Measurements from ENCODE around the gene ASTN2. TPM values are rescaled to one million over a fixed set of nuclear protein-coding genes. Genes with fewer than 3 reads are reported as not detected.

ASTN2 gene
- total RNA-seq, 1 donor from 2014 or later, result 15.9 TPM

- H3K27me3 Mint-ChIP-seq, result no peaks in the 10 kb centered on the region
- TF ChIP-seq CTCF (conservative IDR thresholded peaks at IDR 0.05), result no peak
- DNase-seq (ENCODE audit: extremely low spot score, unreplicated experiment), result no peak
- no peaks in the 10 kb centered on the region for H3K9me3 Mint-ChIP-seq
- peaks cover 7% of the 10 kb centered on the region for H3K4me1 Mint-ChIP-seq (ENCODE audit: unreplicated experiment)
- H3K36me3 Mint-ChIP-seq, result no peaks in the 10 kb centered on the region
- no peak overlapping the region for H3K4me3 Mint-ChIP-seq
- H3K27ac Mint-ChIP-seq, result no peak overlapping the region
Observed at GRCh38 chr9:117344892-117345660, 69.8 kb downstream of the ASTN2 start.

GRCh38 chr9:117343427-117343826 lies 71.4 kb downstream of the ASTN2 start:
- TF ChIP-seq CTCF (conservative IDR thresholded peaks at IDR 0.05), result no peak
- Mint-ChIP-seq H3K9me3 (no peaks in the 10 kb centered on the region), H3K27ac (no peak overlapping the region), H3K27me3 (no peaks in the 10 kb centered on the region), H3K4me3 (no peak overlapping the region), H3K36me3 (no peaks in the 10 kb centered on the region), H3K4me1 (ENCODE audit: unreplicated experiment) (peaks cover 7% of the 10 kb centered on the region)
- DNase-seq (ENCODE audit: extremely low spot score, unreplicated experiment), result no peak

GRCh38 chr9:117341151-117341550 lies 73.7 kb downstream of the ASTN2 start:
- H3K4me1 Mint-ChIP-seq (ENCODE audit: unreplicated experiment), result peaks cover 7% of the 10 kb centered on the region
- H3K27ac Mint-ChIP-seq, result no peak overlapping the region
- no peaks in the 10 kb centered on the region for H3K27me3 Mint-ChIP-seq
- no peak for DNase-seq (ENCODE audit: extremely low spot score, unreplicated experiment)
- no peak overlapping the region for H3K4me3 Mint-ChIP-seq
- no peaks in the 10 kb centered on the region for H3K36me3 Mint-ChIP-seq
- TF ChIP-seq CTCF (conservative IDR thresholded peaks at IDR 0.05), result no peak
- no peaks in the 10 kb centered on the region for H3K9me3 Mint-ChIP-seq

- no peak for TF ChIP-seq CTCF (conservative IDR thresholded peaks at IDR 0.05)
- no peaks in the 10 kb centered on the region for H3K36me3 Mint-ChIP-seq
- H3K4me1 Mint-ChIP-seq (ENCODE audit: unreplicated experiment), result peaks cover 7% of the 10 kb centered on the region
Observed at GRCh38 chr9:117340422-117340821, 74.4 kb downstream of the ASTN2 start.

GRCh38 chr9:117335837-117336433 lies 78.9 kb downstream of the ASTN2 start:
- H3K4me3 Mint-ChIP-seq, result no peak overlapping the region
- H3K9me3 Mint-ChIP-seq, result no peaks in the 10 kb centered on the region
- H3K27me3 Mint-ChIP-seq, result no peaks in the 10 kb centered on the region
- H3K4me1 Mint-ChIP-seq (ENCODE audit: unreplicated experiment), result no peaks in the 10 kb centered on the region
- TF ChIP-seq CTCF (conservative IDR thresholded peaks at IDR 0.05), result no peak
- H3K36me3 Mint-ChIP-seq, result no peaks in the 10 kb centered on the region
- no peak for DNase-seq (ENCODE audit: extremely low spot score, unreplicated experiment)
- no peak overlapping the region for H3K27ac Mint-ChIP-seq

More at GRCh38 chr9:117340422-117340821, 74.4 kb downstream of the ASTN2 start:
- Mint-ChIP-seq H3K4me3 (no peak overlapping the region), H3K9me3 (no peaks in the 10 kb centered on the region), H3K27ac (no peak overlapping the region), H3K27me3 (no peaks in the 10 kb centered on the region)
- DNase-seq (ENCODE audit: extremely low spot score, unreplicated experiment), result no peak
